Measurements from ENCODE around the gene CHRNB2. TPM values are rescaled to one million over a fixed set of nuclear protein-coding genes. Genes with fewer than 3 reads are reported as not detected.

CHRNB2 gene
- total and polyA plus RNA-seq, 2 of the 8 experiments (the other 6 are each of a cell fraction or from before 2014, with no cell fraction given): 3.1 to 4.1 TPM

DNA sequence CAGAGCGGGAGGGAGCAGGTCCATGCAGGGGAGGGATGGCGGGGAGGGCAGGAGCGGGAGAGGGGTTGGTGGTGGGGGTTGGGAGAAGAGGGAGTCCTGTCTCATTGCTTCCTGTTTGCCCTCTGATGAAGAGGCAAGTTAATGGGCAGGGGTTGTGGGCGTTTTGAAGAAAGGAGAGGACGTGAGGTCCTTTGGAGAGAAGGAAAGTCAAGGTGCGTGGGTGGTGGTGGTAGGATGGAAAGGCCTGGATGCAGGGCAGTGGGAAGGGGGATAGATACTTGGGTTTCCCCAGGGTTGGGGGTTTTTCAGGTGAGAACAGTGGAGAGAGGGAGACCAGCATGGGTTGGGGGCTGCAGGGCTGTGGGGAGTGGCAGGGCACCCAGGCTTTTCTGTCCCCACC, 26.3 kb upstream of the CHRNB2 start:
- POLR2A ChIA-PET (ENCODE audit: partially characterized antibody): no interaction called here
- H3K79me1 ChIP-seq (ENCODE audit: low read depth, low read length): no peaks in the 10 kb centered on the region
- TF ChIP-seq CEBPB (IDR thresholded peaks at IDR 0.05; ENCODE audit: low read depth, low read length): no peak
- TF ChIP-seq RAD21 (IDR thresholded peaks at IDR 0.05 in 1 of 2, conservative IDR thresholded peaks at IDR 0.05 in 1 of 2; ENCODE audit: low read depth in 2 of 2, low read length in 2 of 2): no peak
- TF ChIP-seq JUN (IDR thresholded peaks at IDR 0.05; ENCODE audit: low read depth, low read length): no peak
- TF ChIP-seq SIN3A (conservative IDR thresholded peaks at IDR 0.05 in 1 of 2, IDR thresholded peaks at IDR 0.05 in 1 of 2; ENCODE audit: low read depth in 1 of 2, low read length in 2 of 2): no peak
- TF ChIP-seq, protein P1, sequence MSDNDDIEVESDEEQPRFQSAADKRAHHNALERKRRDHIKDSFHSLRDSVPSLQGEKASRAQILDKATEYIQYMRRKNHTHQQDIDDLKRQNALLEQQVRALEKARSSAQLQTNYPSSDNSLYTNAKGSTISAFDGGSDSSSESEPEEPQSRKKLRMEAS (IDR thresholded peaks at IDR 0.05): no peak
- TF ChIP-seq RFX5 (IDR thresholded peaks at IDR 0.05; ENCODE audit: borderline replicate concordance, low read depth, low read length): no peak
- no peak for TF ChIP-seq CBX5 (IDR thresholded peaks at IDR 0.05; ENCODE audit: low read depth, low read length)
- TF ChIP-seq RXRA (IDR thresholded peaks at IDR 0.05; ENCODE audit: insufficient read depth, low read depth, low read length): no peak
- TF ChIP-seq TAF1 (IDR thresholded peaks at IDR 0.05; ENCODE audit: low read depth, low read length): no peak
- no peak for TF ChIP-seq SP4 (IDR thresholded peaks at IDR 0.05; ENCODE audit: low read length)
- no peak for TF ChIP-seq BACH1 (IDR thresholded peaks at IDR 0.05; ENCODE audit: low read length)

More for the DNA sequence above, 26.3 kb upstream of the CHRNB2 start:
- Histone ChIP-seq H3K4me3 (ENCODE audit: extremely low read depth in 1 of 4, insufficient read depth in 2 of 4, low read depth in 3 of 4, low read length in 4 of 4) (no peak overlapping the region), H3K4ac (replicated peaks; ENCODE audit: insufficient read length, low read depth, low read length) (no peak overlapping the region), H4K20me1 (replicated peaks in 1 of 2; ENCODE audit: control insufficient read depth in 1 of 2, insufficient read depth in 2 of 2, low read length in 2 of 2) (no peaks in the 10 kb centered on the region), H2BK20ac (ENCODE audit: low read length) (no peak overlapping the region), H3K4me2 (ENCODE audit: insufficient read depth in 1 of 2, low read depth in 2 of 2, low read length in 2 of 2) (no peak overlapping the region), H4K91ac (replicated peaks; ENCODE audit: insufficient read length, low read length) (no peak overlapping the region), H3K9me3 (ENCODE audit: insufficient read depth in 2 of 2, low read depth in 1 of 2, low read length in 1 of 2) (no peaks in the 10 kb centered on the region), H3K36me3 (ENCODE audit: control insufficient read depth in 2 of 4, insufficient read depth in 4 of 4, low read length in 3 of 4) (no peaks in the 10 kb centered on the region), H2BK15ac (ENCODE audit: low read length) (no peak overlapping the region; the same call in 1 of the 2 replicates), H3K27ac (ENCODE audit: low read depth, low read length) (no peak overlapping the region), H2BK5ac (ENCODE audit: low read depth, low read length) (no peak overlapping the region), H3K18ac (ENCODE audit: extremely low read depth, low read length) (no peak overlapping the region), H2AFZ (ENCODE audit: low read length) (no peak overlapping the region), H2AK5ac (ENCODE audit: low read depth, low read length) (no peak overlapping the region), H3K79me2 (ENCODE audit: control insufficient read depth in 1 of 2, insufficient read depth in 2 of 2, low read length in 2 of 2) (no peaks in the 10 kb centered on the region), H3K23ac (ENCODE audit: insufficient read length) (no peak overlapping the region), H3K27me3 (replicated peaks in 1 of 4; ENCODE audit: control insufficient read depth in 3 of 4, extremely low read depth in 1 of 4, insufficient read depth in 3 of 4, low read length in 3 of 4) (no peaks in the 10 kb centered on the region), H3K23me2 (ENCODE audit: low read depth, low read length) (no peaks in the 10 kb centered on the region), H3K56ac (replicated peaks; ENCODE audit: insufficient read length, low read depth, low read length) (no peak overlapping the region), H3K4me1 (replicated peaks in 1 of 4; ENCODE audit: control insufficient read depth in 3 of 4, insufficient read depth in 4 of 4, low read length in 3 of 4) (peaks cover 0 to 4% (median 3%) of the 10 kb centered on the region in 4 experiments; a peak in 2 of 7 replicates), H3K14ac (ENCODE audit: insufficient read length) (no peak overlapping the region), H2BK120ac (replicated peaks; ENCODE audit: low read depth, low read length) (no peak overlapping the region), H4K5ac (ENCODE audit: insufficient read length, low read depth, low read length) (no peak overlapping the region), H2BK12ac (ENCODE audit: low read depth, low read length) (no peak overlapping the region), H3K9ac (replicated peaks in 1 of 4; ENCODE audit: extremely low read depth in 1 of 4, low read depth in 3 of 4, low read length in 3 of 4) (no peak overlapping the region), H4K8ac (ENCODE audit: extremely low read depth, insufficient read depth, low read length) (no peak overlapping the region)
- DNase-seq (ENCODE audit: low read depth in 1 of 2, low spot score in 2 of 2) (no peak), FAIRE-seq (no peak)
- 74% methylated on average over 5 of the region's 6 CpGs; no CpG with 5 or more reads in 1 of the 2 experiments for WGBS, 2 experiments (ENCODE audit: extremely low coverage in 1 of 2, insufficient coverage in 1 of 2, insufficient read length in 1 of 2, insufficient replicate concordance in 2 of 2, low coverage in 1 of 2, low lambda C conversion rate in 2 of 2, missing lambda C conversion rate in 1 of 2)
- CTCF ChIA-PET (ENCODE audit: partially characterized antibody): interaction anchor here (1.1 to 3.2 kb wide), 4 partner anchors 19 to 208 kb away, joined by 3 to 38 read pairs (median 3); no protein-coding TSS in a partner anchor

Measured in H1 (cell line).